ENCODE measurements around the gene TUBB.
"Not testable (repeated sequence)": the region's sequence is repeated elsewhere in the genome, so short reads cannot be mapped to it uniquely, and the experiment has no call there.

- TF ChIP-seq CTCF (IDR thresholded peaks at IDR 0.05; ENCODE audit: low read length); EZH2phosphoT487 (IDR thresholded peaks at IDR 0.05; ENCODE audit: low read length); EZH2 (optimal IDR thresholded peaks at IDR 0.05; ENCODE audit: low read depth, low read length): not testable (repeated sequence)
Observed at GRCh38 chr6:30717845-30718720, 2.1 kb upstream of the TUBB start.
